Tibial artery (tissue), 4 donors: ENCODE results near the gene UNC45B.

Source experiments
- DNase-seq, 2 donors: peaks; one replicate each; pipeline ENCODE4 v3.0.0-alpha.2; 2019
- H3K27ac ChIP-seq, 2 donors: fragments of 200-600 bp; sonication (generic) in 1 of 2; 1 replicate in 1 of 2; 2 replicates in 1 of 2; pipeline ENCODE4 v1.5.1; 2018 to 2019; ENCODE audit warnings: mild to moderate bottlenecking in 1 of 2
- H3K27me3 ChIP-seq, 2 donors: fragments of 200-600 bp; sonication (generic) in 1 of 2; one replicate each; pipeline versions ENCODE4 v1.5.1 to v1.6.0; 2016 to 2019
- H3K36me3 ChIP-seq, 3 donors: fragments of 200-600 bp; sonication (generic) in 2 of 3; one replicate each; pipeline ENCODE4 v1.5.1; 2016 to 2019; ENCODE audit warnings: mild to moderate bottlenecking in 2 of 3
- H3K4me1 ChIP-seq, 4 donors: fragments of 200-600 bp; sonication (generic) in 2 of 4; 1 replicate in 3 of 4; 2 replicates in 1 of 4; pipeline ENCODE4 v1.5.1; 2016 to 2019
- H3K4me3 ChIP-seq, 2 donors: fragments of 200-600 bp; sonication (generic) in 1 of 2; 1 replicate in 1 of 2; 2 replicates in 1 of 2; pipeline ENCODE4 v1.5.1; 2018 to 2019; ENCODE audit warnings: mild to moderate bottlenecking in 2 of 2
- H3K9me3 ChIP-seq, 3 donors: fragments of 200-600 bp; sonication (generic) in 1 of 3; one replicate each; pipeline ENCODE4 v1.5.1; 2016 to 2019
- CTCF ChIP-seq, 2 experiments: fragments of 200-600 bp in 1 of 2; fragments of 450-650 bp in 1 of 2; IDR thresholded peaks; one replicate each; pipeline ENCODE4 v1.5.1; 2017 to 2019; ENCODE audit warnings: antibody characterized with exemption in 2 of 2, mild to moderate bottlenecking in 1 of 2, moderate library complexity in 1 of 2
- intact Hi-C: fragments of 100-400 bp; cut with DNase I; formaldehyde crosslinking; loops from one replicate; pipeline ENCODE4 v1.15.0; 2023; ENCODE audit warnings: low total_unique reads

Gene UNC45B

GRCh38 chr17:35152421-35153140 is 5.0 kb downstream of the UNC45B start:
- Histone ChIP-seq H3K4me3 (no peak overlapping the region), H3K36me3 (no peaks in the 10 kb centered on the region), H3K27ac (no peak overlapping the region), H3K27me3 (peaks cover 0 to 17% of the 10 kb centered on the region in 2 donors), H3K4me1 (no peaks in the 10 kb centered on the region), H3K9me3 (no peaks in the 10 kb centered on the region)
- no peak for TF ChIP-seq CTCF (IDR thresholded peaks at IDR 0.05)
- no peak for DNase-seq
- intact Hi-C loops, result no loop called here

- Histone ChIP-seq H3K9me3 (no peaks in the 10 kb centered on the region), H3K27ac (no peak overlapping the region), H3K27me3 (peaks cover 0 to 6% of the 10 kb centered on the region in 2 donors), H3K36me3 (no peaks in the 10 kb centered on the region), H3K4me1 (no peaks in the 10 kb centered on the region), H3K4me3 (no peak overlapping the region)
- intact Hi-C loops, result no loop called here
- peak in 1 of 2 donors; percentile 37 for DNase-seq
- no peak for TF ChIP-seq CTCF (IDR thresholded peaks at IDR 0.05)
These were observed 6.9 kb downstream of the UNC45B start for GRCh38 chr17:35154196-35155165.

- Histone ChIP-seq H3K36me3 (no peaks in the 10 kb centered on the region), H3K4me3 (no peak overlapping the region), H3K27ac (no peak overlapping the region), H3K4me1 (no peaks in the 10 kb centered on the region), H3K9me3 (no peaks in the 10 kb centered on the region), H3K27me3 (peaks cover 0 to 4% of the 10 kb centered on the region in 2 donors)
- no peak for TF ChIP-seq CTCF (IDR thresholded peaks at IDR 0.05)
- no peak for DNase-seq
- intact Hi-C loops, result no loop called here
These were observed 7.6 kb downstream of the UNC45B start for GRCh38 chr17:35155246-35155645.

- intact Hi-C loops, result no loop called here
- no peaks in the 10 kb centered on the region for H3K36me3 ChIP-seq
- no peak for DNase-seq
- no peak overlapping the region for H3K27ac ChIP-seq
- no peak overlapping the region for H3K4me3 ChIP-seq
- no peaks in the 10 kb centered on the region for H3K9me3 ChIP-seq
- peaks cover 0 to 8% of the 10 kb centered on the region in 2 donors for H3K27me3 ChIP-seq
- no peaks in the 10 kb centered on the region for H3K4me1 ChIP-seq
- TF ChIP-seq CTCF (IDR thresholded peaks at IDR 0.05), result no peak
These were observed 12.3 kb downstream of the UNC45B start for GRCh38 chr17:35159940-35160339.

GRCh38 chr17:35160354-35161201 is 13.0 kb downstream of the UNC45B start:
- H3K36me3 ChIP-seq, result no peaks in the 10 kb centered on the region
- intact Hi-C loops, result no loop called here
- peak in 1 of 2 donors; percentile 29 for DNase-seq
- TF ChIP-seq CTCF (IDR thresholded peaks at IDR 0.05), result no peak
- peaks cover 0 to 7% of the 10 kb centered on the region in 2 donors for H3K27me3 ChIP-seq
- no peaks in the 10 kb centered on the region for H3K4me1 ChIP-seq
- no peaks in the 10 kb centered on the region for H3K9me3 ChIP-seq
- H3K4me3 ChIP-seq, result no peak overlapping the region
- H3K27ac ChIP-seq, result no peak overlapping the region
